ENCODE data around the gene ZNF787. TPM values are rescaled to one million over a fixed set of nuclear protein-coding genes. Genes with fewer than 3 reads are reported as not detected.

The ZNF787 gene
- polyA plus RNA-seq, 3 donors: 1.2 to 16.2 (median 1.8) TPM

GRCh38 chr19:56142897-56143434 is 21.9 kb upstream of the ZNF787 start:
- Mint-ChIP-seq H3K27ac (no peak overlapping the region), H3K9me3 (peaks cover 0 to 2% (median 0%) of the 10 kb centered on the region in 7 donors), H3K4me1 (peaks cover 42% of the 10 kb centered on the region), H3K27me3 (ENCODE audit: low read depth in 3 of 3) (peaks cover 0 to under 1% (median 0%) of the 10 kb centered on the region in 3 donors), H3K36me3 (peaks cover 1 to 16% of the 10 kb centered on the region in 2 donors), H3K4me3 (no peak overlapping the region)
- Histone ChIP-seq H3K9ac (ENCODE audit: insufficient read depth, low read length, poor library complexity, severe bottlenecking) (no peak overlapping the region), H4K20me1 (ENCODE audit: insufficient read depth, low read length) (no peaks in the 10 kb centered on the region), H2AFZ (ENCODE audit: insufficient read depth, low read depth, low read length, poor library complexity, severe bottlenecking) (no peak overlapping the region), H3K27me3 (ENCODE audit: control insufficient read depth in 2 of 2, insufficient read depth in 2 of 2, low read length in 2 of 2) (no peaks in the 10 kb centered on the region), H3K27ac (ENCODE audit: low read depth in 1 of 2, low read length in 2 of 2) (no peak overlapping the region), H3K4me1 (ENCODE audit: control insufficient read depth in 1 of 2, insufficient read depth in 2 of 2, low read length in 2 of 2) (peaks cover 30 to 31% of the 10 kb centered on the region in 2 donors), H3K36me3 (replicated peaks in 1 of 2; ENCODE audit: control insufficient read depth in 1 of 2, insufficient read depth in 2 of 2, low read length in 2 of 2) (peaks cover 4 to 6% of the 10 kb centered on the region in 2 donors), H3K9me3 (replicated peaks in 1 of 2; ENCODE audit: control insufficient read depth in 1 of 2, insufficient read depth in 1 of 2, low read length in 2 of 2) (no peaks in the 10 kb centered on the region), H3K4me3 (replicated peaks in 1 of 3; ENCODE audit: low read depth in 2 of 3, low read length in 3 of 3) (no peak overlapping the region), H3K4me2 (replicated peaks; ENCODE audit: extremely low read depth, low read length, poor library complexity, severe bottlenecking) (no peak overlapping the region), H3K79me2 (ENCODE audit: insufficient read depth, low read length) (peaks cover 6% of the 10 kb centered on the region)
- 97% methylated on average over 4 of the region's 4 CpGs for WGBS (ENCODE audit: insufficient coverage)
- TF ChIP-seq CTCF (IDR thresholded peaks at IDR 0.05): no peak
- no peak for DNase-seq
- intact Hi-C loops (cut with micrococcal nuclease): loop anchor here in 1 of 2 donors (1.0 kb wide), 1 partner anchor 20 kb away; no protein-coding TSS in a partner anchor

GRCh38 chr19:56142087-56142787 is 21.1 kb upstream of the ZNF787 start:
- H3K4me1 Mint-ChIP-seq: peaks cover 49% of the 10 kb centered on the region

More at GRCh38 chr19:56142087-56142787, 21.1 kb upstream of the ZNF787 start:
- Histone ChIP-seq H3K9me3 (replicated peaks in 1 of 2; ENCODE audit: control insufficient read depth in 1 of 2, insufficient read depth in 1 of 2, low read length in 2 of 2) (no peaks in the 10 kb centered on the region), H3K4me3 (replicated peaks in 1 of 3; ENCODE audit: low read depth in 2 of 3, low read length in 3 of 3) (peak overlapping the region in 1 of 3 experiments; percentile 49), H3K4me2 (replicated peaks; ENCODE audit: extremely low read depth, low read length, poor library complexity, severe bottlenecking) (peak overlapping the region; percentile 97), H3K79me2 (ENCODE audit: insufficient read depth, low read length) (peaks cover 6% of the 10 kb centered on the region), H3K27me3 (ENCODE audit: control insufficient read depth in 2 of 2, insufficient read depth in 2 of 2, low read length in 2 of 2) (no peaks in the 10 kb centered on the region), H3K27ac (ENCODE audit: low read depth in 1 of 2, low read length in 2 of 2) (no peak overlapping the region), H3K36me3 (replicated peaks in 1 of 2; ENCODE audit: control insufficient read depth in 1 of 2, insufficient read depth in 2 of 2, low read length in 2 of 2) (peaks cover 0 to 3% of the 10 kb centered on the region in 2 donors), H2AFZ (ENCODE audit: insufficient read depth, low read depth, low read length, poor library complexity, severe bottlenecking) (peak overlapping the region; percentile 21), H3K4me1 (ENCODE audit: control insufficient read depth in 1 of 2, insufficient read depth in 2 of 2, low read length in 2 of 2) (peaks cover 37 to 38% of the 10 kb centered on the region in 2 donors), H4K20me1 (ENCODE audit: insufficient read depth, low read length) (no peaks in the 10 kb centered on the region), H3K9ac (ENCODE audit: insufficient read depth, low read length, poor library complexity, severe bottlenecking) (no peak overlapping the region)
- WGBS (ENCODE audit: insufficient coverage): 84% methylated on average over 14 of the region's 17 CpGs
- intact Hi-C loops (cut with micrococcal nuclease): no loop called here
- Mint-ChIP-seq H3K27me3 (ENCODE audit: low read depth in 3 of 3) (no peaks in the 10 kb centered on the region), H3K27ac (no peak overlapping the region), H3K9me3 (no peaks in the 10 kb centered on the region), H3K36me3 (peaks cover 0 to 8% of the 10 kb centered on the region in 2 donors), H3K4me3 (peak overlapping the region; percentile 59 to 71)
- DNase-seq: no peak
- no peak for TF ChIP-seq CTCF (IDR thresholded peaks at IDR 0.05)

Data from CD14-positive monocyte (primary cell).